Panc1 (cell line): ENCODE results near the gene HBG2.
"Not testable (repeated sequence)": the region's sequence is repeated elsewhere in the genome, so short reads cannot be mapped to it uniquely, and the experiment has no call there.

Source experiments
- CTCF ChIP-seq: fragments of 450-650 bp; IDR thresholded peaks from 2 replicates; pipeline ENCODE4 v1.5.1; 2017; ENCODE audit warnings: mild to moderate bottlenecking
- POLR2AphosphoS5 ChIP-seq: IDR thresholded peaks from 2 replicates; pipeline ENCODE4 v1.6.1; 2012; ENCODE audit warnings: mild to moderate bottlenecking, low read depth, low read length, moderate library complexity
- REST ChIP-seq, 2 experiments: IDR thresholded peaks; 2 replicates each; pipeline ENCODE4 v1.6.1; 2011 to 2012; ENCODE audit warnings: low read depth in 2 of 2, control low read depth in 1 of 2, low read length in 1 of 2, mild to moderate bottlenecking in 1 of 2, moderate library complexity in 1 of 2; ENCODE audit not compliant: insufficient read depth in 1 of 2
- SIN3A ChIP-seq: IDR thresholded peaks from 2 replicates; pipeline ENCODE4 v1.6.1; 2012; ENCODE audit warnings: low read depth, mild to moderate bottlenecking, low read length, moderate library complexity, borderline replicate concordance; ENCODE audit not compliant: insufficient read depth
- TCF7L2 ChIP-seq: IDR thresholded peaks from 2 replicates; pipeline ENCODE4 v1.6.1; 2011; ENCODE audit warnings: mild to moderate bottlenecking, low read depth, low read length, inconsistent platforms

GRCh38 chr11:5249807-5250396 lies 4.7 kb downstream of the HBG2 start, which contains the start of gene HBG1:
- TF ChIP-seq CTCF; SIN3A; TCF7L2; POLR2AphosphoS5; REST (IDR thresholded peaks at IDR 0.05; ENCODE audit: insufficient read depth in 1 of 2, low read depth in 2 of 2, low read length in 1 of 2): not testable (repeated sequence)
